Mesenchymal stem cell (in vitro differentiated cells and primary cell): ENCODE data around the gene MET.

Experiments used
- DNase-seq: peaks from one replicate; pipeline ENCODE4 v3.0.0-alpha.2; 2013
- H2AFZ ChIP-seq: one replicate; pipeline ENCODE4 v1.6.1; 2013; ENCODE audit warnings: low read depth, mild to moderate bottlenecking, control low read depth, inconsistent platforms, low read length, moderate library complexity
- H2AK5ac ChIP-seq: 2 replicates; pipeline ENCODE4 v1.6.1; 2013; ENCODE audit warnings: low read length, moderate library complexity, mild to moderate bottlenecking, inconsistent platforms; ENCODE audit not compliant: severe bottlenecking
- H2BK120ac ChIP-seq: one replicate; pipeline ENCODE4 v1.6.1; 2013; ENCODE audit warnings: low read depth, mild to moderate bottlenecking, inconsistent platforms, low read length, moderate library complexity
- H2BK12ac ChIP-seq, 2 experiments: one replicate each; pipeline ENCODE4 v1.6.1; 2013; ENCODE audit warnings: inconsistent platforms in 2 of 2, low read length in 2 of 2, mild to moderate bottlenecking in 2 of 2, moderate library complexity in 2 of 2, control low read depth in 1 of 2
- H2BK15ac ChIP-seq: one replicate; pipeline ENCODE4 v1.6.1; 2013; ENCODE audit warnings: mild to moderate bottlenecking, low read depth, inconsistent platforms; ENCODE audit not compliant: poor library complexity, severe bottlenecking
- H2BK5ac ChIP-seq: 2 replicates; pipeline ENCODE4 v1.6.1; 2013; ENCODE audit warnings: low read depth, mild to moderate bottlenecking, low read length, control low read depth, inconsistent platforms; ENCODE audit not compliant: poor library complexity, severe bottlenecking
- H3K14ac ChIP-seq, 2 experiments: one replicate each; pipeline ENCODE4 v1.6.1; 2013; ENCODE audit warnings: inconsistent platforms in 2 of 2, low read length in 2 of 2, control low read depth in 1 of 2, mild to moderate bottlenecking in 1 of 2, moderate library complexity in 1 of 2
- H3K18ac ChIP-seq, 2 experiments: one replicate each; pipeline ENCODE4 v1.6.1; 2013; ENCODE audit warnings: inconsistent platforms in 2 of 2, low read length in 2 of 2, control low read depth in 1 of 2, low read depth in 1 of 2, mild to moderate bottlenecking in 1 of 2
- H3K23ac ChIP-seq, 2 experiments: one replicate each; pipeline ENCODE4 v1.6.1; 2013; ENCODE audit warnings: inconsistent platforms in 2 of 2, low read length in 2 of 2, mild to moderate bottlenecking in 2 of 2, moderate library complexity in 2 of 2, control low read depth in 1 of 2
- H3K27ac ChIP-seq: 2 replicates; pipeline ENCODE4 v1.5.1; 2013; ENCODE audit warnings: mild to moderate bottlenecking, moderate library complexity, low read length, control low read depth, inconsistent platforms; ENCODE audit not compliant: poor library complexity, severe bottlenecking
- H3K27me3 ChIP-seq, 2 experiments: 2 replicates each; pipeline versions ENCODE4 v1.6.1 to v1.7.0; 2013; ENCODE audit warnings: low read length in 2 of 2, mild to moderate bottlenecking in 2 of 2, moderate library complexity in 2 of 2, control low read depth in 1 of 2, inconsistent platforms in 1 of 2; ENCODE audit not compliant: control insufficient read depth in 1 of 2, insufficient read depth in 1 of 2
- H3K36me3 ChIP-seq, 2 experiments: 2 replicates each; pipeline versions ENCODE4 v1.6.1 to v1.7.0; 2013; ENCODE audit warnings: low read length in 2 of 2, control low read depth in 1 of 2, inconsistent platforms in 1 of 2, low read depth in 1 of 2, mild to moderate bottlenecking in 1 of 2; ENCODE audit not compliant: insufficient read depth in 2 of 2, control insufficient read depth in 1 of 2
- H3K4ac ChIP-seq, 2 experiments: one replicate each; pipeline ENCODE4 v1.6.1; 2013; ENCODE audit warnings: inconsistent platforms in 2 of 2, low read length in 2 of 2, mild to moderate bottlenecking in 2 of 2, moderate library complexity in 2 of 2, control low read depth in 1 of 2, low read depth in 1 of 2
- H3K4me1 ChIP-seq: 2 replicates; pipeline ENCODE4 v1.6.1; 2013; ENCODE audit warnings: low read depth, low read length, control low read depth; ENCODE audit not compliant: control insufficient read depth, insufficient read depth
- H3K4me2 ChIP-seq: 2 replicates; pipeline ENCODE4 v1.6.1; 2013; ENCODE audit warnings: low read length, mild to moderate bottlenecking, inconsistent platforms; ENCODE audit not compliant: poor library complexity, severe bottlenecking
- H3K4me3 ChIP-seq, 2 experiments: 2 replicates each; pipeline versions ENCODE4 v1.5.1 to v1.7.0; 2013; ENCODE audit warnings: low read length in 2 of 2, mild to moderate bottlenecking in 2 of 2, control low read depth in 1 of 2, low read depth in 1 of 2; ENCODE audit not compliant: insufficient read depth in 1 of 2
- H3K79me1 ChIP-seq: replicated peaks from 2 replicates; pipeline ENCODE4 v1.6.1; 2013; ENCODE audit warnings: mild to moderate bottlenecking, control low read depth, low read length, inconsistent platforms; ENCODE audit not compliant: poor library complexity, severe bottlenecking
- H3K9ac ChIP-seq: 2 replicates; pipeline ENCODE4 v1.7.0; 2013; ENCODE audit warnings: mild to moderate bottlenecking, low read length, moderate library complexity
- H3K9me3 ChIP-seq: 2 replicates; pipeline ENCODE4 v1.7.0; 2013; ENCODE audit warnings: mild to moderate bottlenecking, low read length; ENCODE audit not compliant: control insufficient read depth
- H4K8ac ChIP-seq: one replicate; pipeline ENCODE4 v1.6.1; 2013; ENCODE audit warnings: inconsistent platforms, mild to moderate bottlenecking, low read length, moderate library complexity
- H4K91ac ChIP-seq: one replicate; pipeline ENCODE4 v1.6.1; 2013; ENCODE audit warnings: mild to moderate bottlenecking, low read length, inconsistent platforms
- WGBS: methylation state at CpG from one replicate; pipeline ENCODE4 v1.1.7; 2013; ENCODE audit warnings: mixed read lengths; 5-methylcytosine and 5-hydroxymethylcytosine counted together

MET gene

GRCh38 chr7:116736927-116737715 lies 65.1 kb downstream of the MET start:
- peak overlapping the region in 1 of 2 experiments; percentile 30 for H3K18ac ChIP-seq
- H3K27ac ChIP-seq = peak overlapping the region; percentile 89
- H2AK5ac ChIP-seq = no peak overlapping the region
- H3K36me3 ChIP-seq = peaks cover 9 to 20% of the 10 kb centered on the region in 2 experiments
- H4K8ac ChIP-seq = no peak overlapping the region
- no peak overlapping the region for H3K9ac ChIP-seq
- no peak overlapping the region for H2BK15ac ChIP-seq
- H3K14ac ChIP-seq = no peak overlapping the region
- peaks cover 10% of the 10 kb centered on the region for H3K79me1 ChIP-seq
- no peak overlapping the region for H3K4ac ChIP-seq
- H2AFZ ChIP-seq = no peak overlapping the region
- H3K27me3 ChIP-seq = no peaks in the 10 kb centered on the region
- no peak overlapping the region for H3K4me3 ChIP-seq
- WGBS = 68% methylated on average over 7 of the region's 8 CpGs
- DNase-seq = peak; percentile 58
- H2BK5ac ChIP-seq = no peak overlapping the region
- H2BK120ac ChIP-seq = no peak overlapping the region
- peaks cover 11% of the 10 kb centered on the region for H3K4me1 ChIP-seq
- H3K9me3 ChIP-seq = no peaks in the 10 kb centered on the region
- H2BK12ac ChIP-seq = no peak overlapping the region
- no peak overlapping the region for H3K4me2 ChIP-seq
- no peak overlapping the region for H3K23ac ChIP-seq
- H4K91ac ChIP-seq = no peak overlapping the region

- Histone ChIP-seq H2BK120ac (no peak overlapping the region), H3K36me3 (peaks cover 16 to 17% of the 10 kb centered on the region in 2 experiments), H2BK5ac (no peak overlapping the region), H3K14ac (no peak overlapping the region), H4K91ac (no peak overlapping the region), H2BK15ac (no peak overlapping the region), H3K4ac (no peak overlapping the region), H3K18ac (no peak overlapping the region), H3K79me1 (peaks cover 15% of the 10 kb centered on the region), H3K23ac (no peak overlapping the region), H3K9ac (no peak overlapping the region), H4K8ac (no peak overlapping the region), H2AK5ac (no peak overlapping the region), H3K27me3 (no peaks in the 10 kb centered on the region), H2AFZ (no peak overlapping the region), H3K4me2 (no peak overlapping the region), H3K4me1 (peaks cover 15% of the 10 kb centered on the region), H3K4me3 (no peak overlapping the region), H3K9me3 (no peaks in the 10 kb centered on the region), H2BK12ac (no peak overlapping the region), H3K27ac (peak overlapping the region; percentile 89)
- peak; percentile 18 for DNase-seq
- no CpG with 5 or more reads among the region's 1 CpG for WGBS
Measured at GRCh38 chr7:116738378-116738777, 66.4 kb downstream of the MET start.

GRCh38 chr7:116739307-116739706 lies 67.3 kb downstream of the MET start:
- no peak overlapping the region for H3K4me2 ChIP-seq
- no peak overlapping the region for H2BK12ac ChIP-seq
- no CpG with 5 or more reads among the region's 2 CpGs for WGBS
- peaks cover 15 to 20% of the 10 kb centered on the region in 2 experiments for H3K36me3 ChIP-seq
- H4K8ac ChIP-seq = no peak overlapping the region
- H3K27ac ChIP-seq = peak overlapping the region; percentile 16
- no peak overlapping the region for H3K18ac ChIP-seq
- no peak overlapping the region for H2BK15ac ChIP-seq
- H3K4ac ChIP-seq = no peak overlapping the region
- no peaks in the 10 kb centered on the region for H3K9me3 ChIP-seq
- H3K14ac ChIP-seq = no peak overlapping the region
- H3K23ac ChIP-seq = no peak overlapping the region
- H3K4me1 ChIP-seq = peaks cover 14% of the 10 kb centered on the region
- no peak for DNase-seq
- no peak overlapping the region for H2AK5ac ChIP-seq
- H3K79me1 ChIP-seq = peaks cover 17% of the 10 kb centered on the region
- H3K27me3 ChIP-seq = no peaks in the 10 kb centered on the region
- H2BK120ac ChIP-seq = no peak overlapping the region
- no peak overlapping the region for H3K9ac ChIP-seq
- no peak overlapping the region for H2AFZ ChIP-seq
- H2BK5ac ChIP-seq = no peak overlapping the region
- H3K4me3 ChIP-seq = no peak overlapping the region
- H4K91ac ChIP-seq = no peak overlapping the region

- no peak overlapping the region for H3K9ac ChIP-seq
- peaks cover 7 to 20% of the 10 kb centered on the region in 2 experiments for H3K36me3 ChIP-seq
- no peak overlapping the region for H2AFZ ChIP-seq
- H2BK5ac ChIP-seq = no peak overlapping the region
- DNase-seq = no peak
- no peak overlapping the region for H3K27ac ChIP-seq
- H3K4me2 ChIP-seq = no peak overlapping the region
- WGBS = 85% methylated on average over 1 of the region's 1 CpG
- H4K8ac ChIP-seq = no peak overlapping the region
- H3K4me1 ChIP-seq = peaks cover 11% of the 10 kb centered on the region
- H3K18ac ChIP-seq = no peak overlapping the region
- peaks cover 17% of the 10 kb centered on the region for H3K79me1 ChIP-seq
- no peak overlapping the region for H3K23ac ChIP-seq
- H2BK120ac ChIP-seq = no peak overlapping the region
- no peak overlapping the region for H2BK15ac ChIP-seq
- H3K4ac ChIP-seq = no peak overlapping the region
- no peak overlapping the region for H3K4me3 ChIP-seq
- H2AK5ac ChIP-seq = no peak overlapping the region
- no peaks in the 10 kb centered on the region for H3K9me3 ChIP-seq
- no peak overlapping the region for H2BK12ac ChIP-seq
- H3K14ac ChIP-seq = no peak overlapping the region
- no peak overlapping the region for H4K91ac ChIP-seq
- no peaks in the 10 kb centered on the region for H3K27me3 ChIP-seq
Measured at GRCh38 chr7:116740231-116740630, 68.2 kb downstream of the MET start.
